ENCODE measurements around the gene SLC39A5.

- TF ChIP-seq, protein P1, sequence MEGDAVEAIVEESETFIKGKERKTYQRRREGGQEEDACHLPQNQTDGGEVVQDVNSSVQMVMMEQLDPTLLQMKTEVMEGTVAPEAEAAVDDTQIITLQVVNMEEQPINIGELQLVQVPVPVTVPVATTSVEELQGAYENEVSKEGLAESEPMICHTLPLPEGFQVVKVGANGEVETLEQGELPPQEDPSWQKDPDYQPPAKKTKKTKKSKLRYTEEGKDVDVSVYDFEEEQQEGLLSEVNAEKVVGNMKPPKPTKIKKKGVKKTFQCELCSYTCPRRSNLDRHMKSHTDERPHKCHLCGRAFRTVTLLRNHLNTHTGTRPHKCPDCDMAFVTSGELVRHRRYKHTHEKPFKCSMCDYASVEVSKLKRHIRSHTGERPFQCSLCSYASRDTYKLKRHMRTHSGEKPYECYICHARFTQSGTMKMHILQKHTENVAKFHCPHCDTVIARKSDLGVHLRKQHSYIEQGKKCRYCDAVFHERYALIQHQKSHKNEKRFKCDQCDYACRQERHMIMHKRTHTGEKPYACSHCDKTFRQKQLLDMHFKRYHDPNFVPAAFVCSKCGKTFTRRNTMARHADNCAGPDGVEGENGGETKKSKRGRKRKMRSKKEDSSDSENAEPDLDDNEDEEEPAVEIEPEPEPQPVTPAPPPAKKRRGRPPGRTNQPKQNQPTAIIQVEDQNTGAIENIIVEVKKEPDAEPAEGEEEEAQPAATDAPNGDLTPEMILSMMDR (conservative IDR thresholded peaks at IDR 0.05 in 1 of 2, IDR thresholded peaks at IDR 0.05 in 1 of 2; ENCODE audit: extremely low read depth in 1 of 2, insufficient read depth in 1 of 2, low read depth in 1 of 2, low read length in 2 of 2), result no peak
- TF ChIP-seq EZH2 (IDR thresholded peaks at IDR 0.05; ENCODE audit: borderline replicate concordance, low read length), result no peak
These were observed 39.1 kb upstream of the SLC39A5 start for GRCh38 chr12:56190695-56191155.
